Mesenchymal stem cell (in vitro differentiated cells and primary cell): ENCODE measurements around the gene NID1.
"Not testable (repeated sequence)": the region's sequence is repeated elsewhere in the genome, so short reads cannot be mapped to it uniquely, and the experiment has no call there.

Source experiments
- DNase-seq: peaks from one replicate; pipeline ENCODE4 v3.0.0-alpha.2; 2013
- H2AFZ ChIP-seq: one replicate; pipeline ENCODE4 v1.6.1; 2013; ENCODE audit warnings: low read depth, mild to moderate bottlenecking, control low read depth, inconsistent platforms, low read length, moderate library complexity
- H2AK5ac ChIP-seq: 2 replicates; pipeline ENCODE4 v1.6.1; 2013; ENCODE audit warnings: low read length, moderate library complexity, mild to moderate bottlenecking, inconsistent platforms; ENCODE audit not compliant: severe bottlenecking
- H2BK120ac ChIP-seq: one replicate; pipeline ENCODE4 v1.6.1; 2013; ENCODE audit warnings: low read depth, mild to moderate bottlenecking, inconsistent platforms, low read length, moderate library complexity
- H2BK12ac ChIP-seq, 2 experiments: one replicate each; pipeline ENCODE4 v1.6.1; 2013; ENCODE audit warnings: inconsistent platforms in 2 of 2, low read length in 2 of 2, mild to moderate bottlenecking in 2 of 2, moderate library complexity in 2 of 2, control low read depth in 1 of 2
- H2BK15ac ChIP-seq: one replicate; pipeline ENCODE4 v1.6.1; 2013; ENCODE audit warnings: mild to moderate bottlenecking, low read depth, inconsistent platforms; ENCODE audit not compliant: poor library complexity, severe bottlenecking
- H2BK5ac ChIP-seq: 2 replicates; pipeline ENCODE4 v1.6.1; 2013; ENCODE audit warnings: low read depth, mild to moderate bottlenecking, low read length, control low read depth, inconsistent platforms; ENCODE audit not compliant: poor library complexity, severe bottlenecking
- H3K14ac ChIP-seq, 2 experiments: one replicate each; pipeline ENCODE4 v1.6.1; 2013; ENCODE audit warnings: inconsistent platforms in 2 of 2, low read length in 2 of 2, control low read depth in 1 of 2, mild to moderate bottlenecking in 1 of 2, moderate library complexity in 1 of 2
- H3K18ac ChIP-seq, 2 experiments: one replicate each; pipeline ENCODE4 v1.6.1; 2013; ENCODE audit warnings: inconsistent platforms in 2 of 2, low read length in 2 of 2, control low read depth in 1 of 2, low read depth in 1 of 2, mild to moderate bottlenecking in 1 of 2
- H3K23ac ChIP-seq, 2 experiments: one replicate each; pipeline ENCODE4 v1.6.1; 2013; ENCODE audit warnings: inconsistent platforms in 2 of 2, low read length in 2 of 2, mild to moderate bottlenecking in 2 of 2, moderate library complexity in 2 of 2, control low read depth in 1 of 2
- H3K27ac ChIP-seq: 2 replicates; pipeline ENCODE4 v1.5.1; 2013; ENCODE audit warnings: mild to moderate bottlenecking, moderate library complexity, low read length, control low read depth, inconsistent platforms; ENCODE audit not compliant: poor library complexity, severe bottlenecking
- H3K27me3 ChIP-seq, 2 experiments: 2 replicates each; pipeline versions ENCODE4 v1.6.1 to v1.7.0; 2013; ENCODE audit warnings: low read length in 2 of 2, mild to moderate bottlenecking in 2 of 2, moderate library complexity in 2 of 2, control low read depth in 1 of 2, inconsistent platforms in 1 of 2; ENCODE audit not compliant: control insufficient read depth in 1 of 2, insufficient read depth in 1 of 2
- H3K36me3 ChIP-seq, 2 experiments: 2 replicates each; pipeline versions ENCODE4 v1.6.1 to v1.7.0; 2013; ENCODE audit warnings: low read length in 2 of 2, control low read depth in 1 of 2, inconsistent platforms in 1 of 2, low read depth in 1 of 2, mild to moderate bottlenecking in 1 of 2; ENCODE audit not compliant: insufficient read depth in 2 of 2, control insufficient read depth in 1 of 2
- H3K4ac ChIP-seq, 2 experiments: one replicate each; pipeline ENCODE4 v1.6.1; 2013; ENCODE audit warnings: inconsistent platforms in 2 of 2, low read length in 2 of 2, mild to moderate bottlenecking in 2 of 2, moderate library complexity in 2 of 2, control low read depth in 1 of 2, low read depth in 1 of 2
- H3K4me1 ChIP-seq: 2 replicates; pipeline ENCODE4 v1.6.1; 2013; ENCODE audit warnings: low read depth, low read length, control low read depth; ENCODE audit not compliant: control insufficient read depth, insufficient read depth
- H3K4me2 ChIP-seq: 2 replicates; pipeline ENCODE4 v1.6.1; 2013; ENCODE audit warnings: low read length, mild to moderate bottlenecking, inconsistent platforms; ENCODE audit not compliant: poor library complexity, severe bottlenecking
- H3K4me3 ChIP-seq, 2 experiments: 2 replicates each; pipeline versions ENCODE4 v1.5.1 to v1.7.0; 2013; ENCODE audit warnings: low read length in 2 of 2, mild to moderate bottlenecking in 2 of 2, control low read depth in 1 of 2, low read depth in 1 of 2; ENCODE audit not compliant: insufficient read depth in 1 of 2
- H3K79me1 ChIP-seq: replicated peaks from 2 replicates; pipeline ENCODE4 v1.6.1; 2013; ENCODE audit warnings: mild to moderate bottlenecking, control low read depth, low read length, inconsistent platforms; ENCODE audit not compliant: poor library complexity, severe bottlenecking
- H3K9ac ChIP-seq: 2 replicates; pipeline ENCODE4 v1.7.0; 2013; ENCODE audit warnings: mild to moderate bottlenecking, low read length, moderate library complexity
- H3K9me3 ChIP-seq: 2 replicates; pipeline ENCODE4 v1.7.0; 2013; ENCODE audit warnings: mild to moderate bottlenecking, low read length; ENCODE audit not compliant: control insufficient read depth
- H4K8ac ChIP-seq: one replicate; pipeline ENCODE4 v1.6.1; 2013; ENCODE audit warnings: inconsistent platforms, mild to moderate bottlenecking, low read length, moderate library complexity
- H4K91ac ChIP-seq: one replicate; pipeline ENCODE4 v1.6.1; 2013; ENCODE audit warnings: mild to moderate bottlenecking, low read length, inconsistent platforms
- WGBS: methylation state at CpG from one replicate; pipeline ENCODE4 v1.1.7; 2013; ENCODE audit warnings: mixed read lengths; 5-methylcytosine and 5-hydroxymethylcytosine counted together

NID1 gene

GRCh38 chr1:235968831-235969230 is 96.1 kb downstream of the NID1 start:
- H3K18ac ChIP-seq: no peak overlapping the region
- no peak overlapping the region for H3K4me2 ChIP-seq
- H3K27ac ChIP-seq: no peak overlapping the region
- peaks cover 2% of the 10 kb centered on the region for H3K4me1 ChIP-seq
- H2BK12ac ChIP-seq: no peak overlapping the region
- no peak overlapping the region for H2BK5ac ChIP-seq
- no peak overlapping the region for H2BK120ac ChIP-seq
- no peak overlapping the region for H3K4me3 ChIP-seq
- no peak overlapping the region for H3K9ac ChIP-seq
- H3K4ac ChIP-seq: no peak overlapping the region
- no peak overlapping the region for H2AFZ ChIP-seq
- no peak overlapping the region for H4K91ac ChIP-seq
- H3K36me3 ChIP-seq: no peaks in the 10 kb centered on the region
- H4K8ac ChIP-seq: peak overlapping the region; percentile 72
- no peak overlapping the region for H2AK5ac ChIP-seq
- H3K14ac ChIP-seq: no peak overlapping the region
- no peaks in the 10 kb centered on the region for H3K9me3 ChIP-seq
- H3K23ac ChIP-seq: no peak overlapping the region
- 97% methylated on average over 5 of the region's 5 CpGs for WGBS
- no peaks in the 10 kb centered on the region for H3K27me3 ChIP-seq
- H3K79me1 ChIP-seq: no peaks in the 10 kb centered on the region
- H2BK15ac ChIP-seq: no peak overlapping the region
- DNase-seq: no peak

- H3K4me1 ChIP-seq, DNase-seq, H2AK5ac ChIP-seq, H3K14ac ChIP-seq, H4K91ac ChIP-seq, H3K27me3 ChIP-seq, H2BK120ac ChIP-seq, H3K4ac ChIP-seq, H3K36me3 ChIP-seq, H3K27ac ChIP-seq, H2BK15ac ChIP-seq, H2BK5ac ChIP-seq, H2AFZ ChIP-seq, H3K9me3 ChIP-seq, H3K4me3 ChIP-seq, H3K23ac ChIP-seq, H2BK12ac ChIP-seq, H3K9ac ChIP-seq, H3K79me1 ChIP-seq, H4K8ac ChIP-seq, H3K18ac ChIP-seq, H3K4me2 ChIP-seq: not testable (repeated sequence)
- WGBS: 98% methylated on average over 5 of the region's 5 CpGs
Observed at GRCh38 chr1:235966134-235966533, 98.8 kb downstream of the NID1 start.

GRCh38 chr1:235960809-235961208 is 104.1 kb downstream of the NID1 start:
- Histone ChIP-seq H3K4me3 (no peak overlapping the region), H4K91ac (no peak overlapping the region), H3K18ac (no peak overlapping the region), H3K4ac (no peak overlapping the region), H2BK120ac (no peak overlapping the region), H2AK5ac (no peak overlapping the region), H3K4me2 (no peak overlapping the region), H3K27me3 (no peaks in the 10 kb centered on the region), H4K8ac (no peak overlapping the region), H2BK5ac (no peak overlapping the region), H3K36me3 (no peaks in the 10 kb centered on the region), H3K9ac (no peak overlapping the region), H3K27ac (no peak overlapping the region), H3K23ac (no peak overlapping the region), H3K9me3 (no peaks in the 10 kb centered on the region), H3K79me1 (no peaks in the 10 kb centered on the region), H2BK12ac (no peak overlapping the region), H3K4me1 (no peaks in the 10 kb centered on the region), H2BK15ac (no peak overlapping the region), H3K14ac (no peak overlapping the region), H2AFZ (no peak overlapping the region)
- 96% methylated on average over 4 of the region's 4 CpGs for whole genome bisulfite sequencing
- no peak for DNase-seq

- H3K9me3 ChIP-seq: no peaks in the 10 kb centered on the region
- H4K8ac ChIP-seq: no peak overlapping the region
- H2BK120ac ChIP-seq: no peak overlapping the region
- no peak overlapping the region for H3K14ac ChIP-seq
- H2AFZ ChIP-seq: no peak overlapping the region
- H3K23ac ChIP-seq: no peak overlapping the region
- H3K4me3 ChIP-seq: no peak overlapping the region
- H3K4me2 ChIP-seq: no peak overlapping the region
- H2AK5ac ChIP-seq: no peak overlapping the region
- no peak overlapping the region for H2BK12ac ChIP-seq
- H3K4me1 ChIP-seq: peaks cover 4% of the 10 kb centered on the region
- H2BK5ac ChIP-seq: no peak overlapping the region
- no peak for DNase-seq
- H4K91ac ChIP-seq: no peak overlapping the region
- H3K79me1 ChIP-seq: no peaks in the 10 kb centered on the region
- 95% methylated on average over 12 of the region's 12 CpGs for WGBS
- H3K27me3 ChIP-seq: no peaks in the 10 kb centered on the region
- no peak overlapping the region for H2BK15ac ChIP-seq
- H3K18ac ChIP-seq: no peak overlapping the region
- no peak overlapping the region for H3K4ac ChIP-seq
- H3K9ac ChIP-seq: no peak overlapping the region
- no peaks in the 10 kb centered on the region for H3K36me3 ChIP-seq
- H3K27ac ChIP-seq: no peak overlapping the region
Observed at GRCh38 chr1:235958021-235958420, 106.9 kb downstream of the NID1 start.
